HG02938 (cell line): Measurements from ENCODE around the gene PLA2G2A.

Experiments
- ATAC-seq: cut with Tn5 transposase; IDR thresholded peaks from one replicate; pipeline ENCODE4 v1.9.1; 2021; ENCODE audit warnings: mild to moderate bottlenecking, moderate library complexity; ENCODE audit not compliant: unreplicated experiment

Gene PLA2G2A

DNA sequence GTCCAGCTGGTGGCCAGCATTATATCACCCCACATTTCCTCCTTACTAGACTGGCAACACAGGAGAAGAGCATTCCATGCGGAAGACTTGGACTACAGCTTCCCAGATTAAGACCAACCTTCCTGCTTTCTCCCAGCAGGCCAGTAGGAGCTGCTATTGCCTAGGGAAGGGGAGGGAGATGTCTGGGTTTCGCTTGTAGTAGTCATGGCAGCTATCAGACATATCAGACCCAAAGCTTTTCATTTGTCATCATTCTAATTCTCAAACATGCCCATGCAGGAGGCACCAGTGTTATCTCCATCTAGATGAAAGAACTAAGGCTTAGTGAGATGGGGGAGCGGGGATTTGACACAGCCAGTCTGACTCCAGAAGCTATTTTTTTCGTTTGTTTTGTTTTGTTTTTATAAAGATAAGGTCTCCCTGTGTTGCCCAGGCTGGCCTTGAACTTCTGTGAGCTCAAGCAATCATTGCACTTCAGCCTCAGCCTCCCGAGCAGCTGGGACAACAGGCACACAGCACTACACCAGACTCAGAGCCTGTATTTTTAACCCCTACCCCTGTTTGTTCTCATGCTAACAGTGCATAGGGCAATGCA, 4.5 kb downstream of the PLA2G2A start:
- no peak for ATAC-seq

DNA sequence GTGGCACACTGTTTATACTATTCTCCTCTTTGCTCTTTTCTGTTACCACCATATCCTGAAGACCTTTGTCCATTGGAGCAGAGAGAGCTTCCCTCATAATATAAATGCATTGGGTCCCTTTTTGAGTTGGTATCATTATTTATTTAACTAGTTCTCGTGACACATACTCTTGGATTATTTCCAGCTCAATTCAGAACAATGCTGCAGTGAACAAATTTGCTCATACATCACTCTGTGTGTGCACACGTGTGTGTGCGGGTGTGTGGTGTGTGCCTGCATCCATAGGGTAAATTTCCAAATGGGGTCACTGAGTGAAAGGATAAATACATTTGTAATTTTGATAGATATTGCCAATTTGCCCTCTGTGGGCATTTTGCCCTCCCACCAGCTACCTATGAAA, 5.8 kb downstream of the PLA2G2A start:
- ATAC-seq, result no peak

DNA sequence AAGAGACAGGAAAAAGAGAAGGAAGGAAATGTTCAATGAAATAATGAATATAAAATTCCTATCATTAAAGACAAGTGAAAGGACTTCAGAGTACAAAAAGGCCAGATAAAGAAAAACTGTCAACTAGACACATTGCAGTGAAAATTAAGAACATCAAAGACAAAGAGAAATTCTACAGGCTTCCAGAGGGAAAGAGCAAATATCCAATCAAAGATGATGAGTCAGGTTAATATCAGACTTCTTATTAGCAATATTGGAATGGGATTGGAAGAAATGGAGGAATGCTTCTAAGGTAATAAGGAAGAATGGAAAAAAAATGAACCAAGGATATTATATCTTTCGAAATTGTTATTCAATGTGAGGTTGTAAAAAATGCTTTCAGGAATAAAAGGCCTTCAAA, 7.8 kb downstream of the PLA2G2A start:
- no peak for ATAC-seq

DNA sequence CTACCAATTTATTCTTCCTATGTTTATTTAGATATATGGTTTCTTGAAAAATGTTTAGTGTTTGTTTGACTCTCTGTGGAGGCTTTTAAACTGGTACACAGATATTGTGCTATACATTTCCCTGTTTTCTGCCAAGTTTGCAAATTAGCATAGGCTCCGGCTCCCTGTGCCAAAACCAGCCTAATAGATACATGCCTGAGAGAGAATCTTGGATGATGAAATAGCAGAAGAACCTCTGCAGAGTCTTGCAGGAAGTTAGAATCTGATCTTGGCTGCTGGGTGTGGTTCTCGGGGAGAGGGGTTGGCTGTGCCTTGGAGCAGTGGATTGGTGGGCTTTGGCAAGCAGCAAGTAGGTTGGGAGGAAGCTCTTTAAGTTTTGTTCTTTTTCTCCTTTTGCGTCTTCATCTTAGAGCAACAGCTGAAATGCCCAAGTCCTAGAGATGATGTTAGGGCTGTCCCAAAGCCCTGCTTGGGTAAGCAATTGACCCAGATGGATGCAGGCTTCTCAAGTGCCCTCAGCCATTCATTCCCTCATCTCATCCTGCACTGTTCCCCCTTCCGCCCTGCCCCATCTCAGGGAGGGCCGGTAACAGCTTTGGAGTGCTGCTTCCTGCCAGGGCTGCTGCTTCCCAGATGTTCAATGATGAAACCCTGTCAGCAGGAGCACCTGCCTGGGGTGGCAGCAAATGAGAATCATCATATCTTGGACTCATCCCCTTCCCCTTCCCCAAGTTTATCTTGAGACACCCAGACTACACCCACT, 9.3 kb downstream of the PLA2G2A start:
- ATAC-seq, result no peak

DNA sequence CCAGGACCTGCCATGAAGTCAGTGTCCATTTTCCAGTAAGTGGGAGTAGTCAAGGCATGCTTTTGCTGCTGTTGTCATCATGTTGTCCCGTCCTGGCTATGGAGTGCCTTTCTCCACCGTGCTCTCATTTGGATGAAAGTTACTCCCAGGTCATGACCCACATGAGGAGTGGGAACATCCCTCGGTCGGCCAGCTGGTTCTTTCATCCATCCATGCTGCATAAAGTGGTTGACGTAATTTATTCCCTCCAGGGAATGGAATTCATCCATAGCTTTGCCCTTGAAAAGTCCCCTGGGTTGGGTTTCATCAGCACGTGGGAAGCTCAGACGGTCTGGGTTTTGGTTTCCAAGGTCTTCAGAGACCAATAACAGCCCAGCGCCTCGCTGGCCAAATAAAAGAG, 11.6 kb downstream of the PLA2G2A start:
- no peak for ATAC-seq

DNA sequence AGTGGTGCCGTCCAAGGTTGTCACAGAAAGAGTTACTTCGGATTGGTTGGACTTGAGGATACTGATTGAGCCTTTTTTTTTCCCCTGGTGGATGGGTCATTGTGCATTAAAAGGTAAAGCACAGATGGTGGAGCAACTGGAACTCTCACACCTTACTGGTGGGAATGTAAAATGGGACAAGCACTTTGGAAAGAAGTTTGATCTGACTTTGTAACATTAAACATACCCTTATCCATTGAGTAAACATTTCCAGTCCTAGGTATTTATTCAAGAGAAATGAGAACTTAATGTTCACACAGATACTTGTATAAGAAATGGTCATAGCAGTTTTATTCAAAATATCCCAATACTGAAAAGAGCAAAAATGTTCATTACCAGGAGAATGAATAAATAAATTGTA, 14.9 kb downstream of the PLA2G2A start:
- ATAC-seq, result no peak

DNA sequence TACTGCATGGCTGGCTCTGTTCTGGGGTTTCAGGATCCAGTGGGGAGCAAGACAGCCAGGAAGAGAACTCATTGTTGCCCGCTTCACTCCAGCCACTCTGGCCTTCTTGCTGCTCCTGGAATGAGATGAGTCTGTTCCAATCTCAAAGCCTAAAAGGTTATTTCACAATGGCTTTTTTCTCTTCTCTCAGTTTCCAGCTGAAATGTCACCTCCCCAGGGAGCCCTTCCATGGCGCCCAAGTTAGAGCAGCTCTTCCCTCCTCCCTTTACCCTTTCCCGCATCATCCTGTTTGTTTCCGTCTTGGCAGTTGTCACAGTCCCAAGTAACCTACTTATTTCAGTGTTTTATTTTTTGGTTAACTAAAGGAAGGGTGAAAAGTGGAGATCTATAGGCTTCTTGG, 15.8 kb downstream of the PLA2G2A start:
- ATAC-seq, result no peak

DNA sequence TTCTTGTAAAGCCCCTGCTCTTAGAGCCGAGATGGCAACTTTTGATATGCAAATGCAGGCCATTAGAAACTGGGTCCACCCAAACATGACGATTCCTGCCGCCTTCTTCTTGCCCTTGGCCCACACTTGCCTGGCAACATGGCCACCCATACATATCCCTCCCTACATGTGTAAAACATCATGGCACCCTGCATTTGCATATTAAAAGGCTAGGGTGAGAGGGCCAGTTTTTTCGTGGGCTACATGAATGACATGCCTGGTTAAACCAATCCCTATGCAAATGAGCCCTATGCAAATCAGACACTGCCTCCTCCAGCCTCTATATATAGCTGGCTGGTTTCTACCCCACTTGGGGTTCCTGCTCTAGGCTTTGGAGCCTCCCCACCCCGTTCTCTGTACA, 18.8 kb downstream of the PLA2G2A start:
- no peak for ATAC-seq

DNA sequence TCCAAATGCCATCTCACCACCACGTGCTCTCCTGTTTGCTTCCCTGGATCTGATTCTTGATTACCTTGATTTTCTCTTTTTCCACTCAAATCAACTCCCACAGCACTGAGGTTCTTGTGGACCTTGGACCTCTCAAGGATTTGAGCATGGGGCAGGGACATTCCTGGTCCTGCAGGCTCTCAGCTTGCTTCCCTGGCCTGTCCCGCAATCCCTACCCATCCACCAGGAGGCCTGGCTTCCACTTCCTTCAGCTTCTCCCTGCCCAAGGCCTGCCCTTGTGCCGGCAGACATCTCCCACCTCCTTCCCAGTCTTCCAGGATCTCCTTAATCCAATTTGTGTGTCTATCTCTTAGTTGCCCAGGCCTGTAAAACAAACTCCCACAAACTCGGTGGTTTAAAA, 21.6 kb downstream of the PLA2G2A start:
- ATAC-seq, result no peak

DNA sequence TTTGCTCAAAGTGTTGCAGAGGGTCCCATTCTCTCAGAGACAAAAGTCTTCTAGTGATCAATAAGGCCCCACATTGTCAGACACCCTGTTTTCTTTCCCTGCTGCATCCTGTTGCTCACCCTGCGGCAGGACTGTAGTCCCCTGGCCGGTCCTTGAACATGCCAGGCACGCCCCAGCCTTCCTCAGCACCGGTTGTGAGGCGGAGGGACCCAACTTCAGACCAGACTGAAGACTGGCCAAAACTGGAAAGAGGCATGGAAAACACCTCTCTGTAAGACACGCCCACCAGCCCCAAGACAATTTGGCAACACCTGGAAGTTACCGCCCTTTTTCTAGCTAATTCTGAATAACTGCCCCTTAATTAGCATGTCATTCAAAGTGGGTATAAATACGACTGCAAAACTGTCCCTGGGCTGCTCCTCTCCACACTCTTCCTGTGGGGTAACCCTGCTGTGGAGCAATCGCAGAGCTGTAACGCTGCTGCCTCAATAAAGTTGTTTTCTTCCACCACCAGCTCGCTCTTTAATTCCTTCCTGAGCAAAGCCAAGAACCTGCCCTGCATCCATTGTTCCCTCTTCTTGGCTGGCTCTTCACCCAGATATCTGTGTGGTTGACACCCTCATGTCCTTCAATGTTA, 23.8 kb downstream of the PLA2G2A start:
- ATAC-seq, result no peak

DNA sequence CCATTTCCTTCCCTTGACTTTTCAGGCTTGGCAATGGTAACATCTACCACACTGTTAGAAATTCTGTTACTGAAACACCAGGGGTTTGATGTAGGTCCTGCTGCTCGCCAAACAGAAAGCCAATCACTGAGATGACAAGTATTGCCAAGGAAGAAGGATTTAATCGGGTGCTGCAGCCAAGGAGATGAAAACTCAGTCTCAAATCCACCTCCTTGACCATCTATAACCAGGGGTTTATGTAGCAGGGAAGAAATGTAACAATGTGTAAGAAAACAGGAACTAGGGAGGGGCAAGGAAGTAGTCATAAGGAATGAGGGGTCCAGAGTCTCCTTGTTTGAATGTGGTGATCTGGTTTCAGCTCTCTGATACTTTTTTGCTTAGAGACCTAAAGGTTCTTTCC, 25.4 kb downstream of the PLA2G2A start:
- no peak for ATAC-seq

DNA sequence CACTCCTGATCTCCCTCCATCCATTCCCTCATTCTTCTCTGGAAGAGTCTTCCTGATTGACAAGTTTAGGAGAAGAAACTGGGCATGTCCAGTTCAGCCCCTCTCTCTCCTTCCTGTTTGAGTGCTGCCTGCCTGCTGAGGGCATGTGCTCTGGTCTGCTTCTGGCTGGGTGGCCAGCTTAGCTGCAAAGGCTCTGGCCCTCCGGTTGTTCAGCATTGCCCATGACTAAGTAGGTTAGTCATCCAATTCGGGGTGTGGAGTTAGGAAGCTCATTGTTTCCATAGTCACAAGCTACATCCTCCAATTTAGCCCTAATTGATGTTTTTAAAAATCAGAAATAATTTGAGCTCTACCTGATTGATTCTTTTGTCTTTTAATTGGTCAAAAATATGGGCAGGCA, 30.4 kb downstream of the PLA2G2A start:
- ATAC-seq, result no peak

DNA sequence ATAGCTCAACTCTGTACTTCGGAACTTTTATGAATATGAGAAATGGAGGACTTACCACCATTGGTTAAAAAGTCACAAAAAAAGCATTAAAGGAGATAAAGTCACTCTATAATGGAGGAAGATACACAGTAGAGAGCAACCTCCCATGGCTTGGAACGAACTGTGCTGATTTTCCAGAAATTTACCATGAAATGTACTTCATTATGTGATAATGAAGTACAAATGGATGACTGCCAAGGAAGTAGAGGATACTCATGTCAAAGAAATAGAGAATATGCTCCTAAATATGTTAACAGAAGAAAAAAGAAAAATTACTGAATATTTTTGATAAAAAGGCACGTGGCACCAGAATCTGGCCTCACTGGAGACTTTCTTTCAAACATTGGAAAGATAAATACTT, 32.4 kb downstream of the PLA2G2A start:
- ATAC-seq, result no peak

DNA sequence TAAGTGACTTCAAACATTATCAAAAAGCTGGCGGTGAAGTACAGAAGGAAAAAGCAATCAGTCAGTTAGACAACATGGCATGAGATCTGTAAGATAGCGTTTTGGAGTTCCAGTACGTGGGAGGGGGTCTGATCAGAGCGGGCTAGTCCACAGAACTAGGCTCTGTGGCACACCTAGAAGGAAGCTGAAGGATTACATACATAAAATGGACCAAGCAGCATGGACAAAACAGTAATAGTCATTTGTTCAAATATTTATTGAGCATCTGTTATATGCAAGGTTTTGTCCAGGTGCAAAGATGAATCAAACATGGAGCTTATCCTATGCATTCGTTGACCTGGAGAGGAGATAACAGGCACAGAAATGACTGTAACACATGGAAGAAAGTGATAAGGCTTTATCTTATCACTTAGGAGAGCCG, 33.1 kb downstream of the PLA2G2A start:
- no peak for ATAC-seq

DNA sequence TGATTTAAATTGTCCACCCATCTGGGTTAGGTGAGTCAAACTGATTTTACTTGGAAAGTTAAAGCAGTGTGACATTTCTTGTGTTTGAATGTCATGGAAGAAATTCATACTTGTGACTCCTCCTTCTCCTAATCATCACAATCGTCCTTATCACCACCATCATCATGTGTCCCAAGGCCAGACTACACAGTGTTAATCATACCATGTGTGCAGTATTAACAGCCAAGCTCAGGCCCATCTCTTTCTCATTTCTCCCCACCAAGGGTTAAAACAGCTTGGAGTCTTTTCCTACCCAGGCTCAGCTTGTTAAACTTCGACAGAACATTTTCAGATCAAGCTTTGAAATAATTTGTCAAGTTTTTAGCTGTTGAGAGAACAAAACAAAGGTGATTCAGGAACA, 33.5 kb downstream of the PLA2G2A start:
- ATAC-seq, result no peak

DNA sequence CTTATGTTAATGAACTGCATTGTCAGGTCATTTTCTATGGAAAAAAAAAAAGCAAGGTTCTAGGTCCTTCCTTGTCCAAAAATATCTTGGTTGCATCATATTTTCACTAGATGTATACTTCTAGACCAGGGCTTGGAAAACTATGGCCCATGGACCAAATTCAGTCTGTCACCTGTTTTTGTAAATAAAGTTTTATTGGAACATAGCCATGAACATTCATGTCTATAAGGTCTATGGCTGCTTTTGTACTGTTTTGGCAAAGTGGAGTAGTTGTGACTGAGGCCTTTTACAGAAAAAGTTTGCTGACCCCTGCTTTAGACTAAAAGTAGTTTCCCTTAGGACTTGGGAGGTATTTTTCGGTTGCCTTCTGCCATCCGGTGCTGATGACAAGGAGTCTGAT, 36.8 kb downstream of the PLA2G2A start:
- no peak for ATAC-seq

DNA sequence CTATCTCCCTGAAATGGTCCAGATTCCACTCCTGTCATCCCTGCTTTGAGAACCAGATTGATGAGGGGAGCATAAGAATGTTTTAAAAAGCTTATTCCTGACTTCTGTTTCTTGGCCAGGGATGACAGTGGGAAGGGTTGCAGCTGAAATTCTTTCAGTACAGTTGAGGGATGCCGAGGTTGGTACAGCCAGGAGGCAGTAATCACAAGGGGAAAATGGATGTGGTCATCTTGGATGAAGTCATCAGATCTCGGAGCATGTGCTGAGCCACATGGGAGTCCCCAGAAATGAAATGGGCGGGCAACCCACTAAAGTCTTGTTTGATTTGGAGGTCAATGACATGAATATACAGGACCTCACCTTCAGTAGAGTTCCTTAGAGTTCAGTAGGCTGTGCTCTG, 37.3 kb downstream of the PLA2G2A start:
- ATAC-seq, result no peak

DNA sequence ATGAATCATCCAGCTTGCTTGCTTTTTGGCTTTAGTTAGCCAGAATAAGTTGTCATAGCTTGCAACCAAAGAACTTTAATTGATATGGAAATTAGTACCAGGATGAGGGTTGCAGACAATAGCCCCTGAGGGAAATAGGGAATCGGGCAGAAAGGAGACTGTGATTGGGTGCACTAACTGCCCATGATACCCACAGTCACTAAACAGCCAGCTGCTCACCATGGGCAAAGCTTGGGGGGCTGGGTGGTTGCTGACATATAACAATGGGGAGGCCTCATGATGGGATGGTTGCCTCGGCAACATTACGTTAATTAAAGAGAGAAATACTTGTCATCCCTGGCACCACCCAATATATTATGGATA, 38.2 kb downstream of the PLA2G2A start:
- no peak for ATAC-seq

DNA sequence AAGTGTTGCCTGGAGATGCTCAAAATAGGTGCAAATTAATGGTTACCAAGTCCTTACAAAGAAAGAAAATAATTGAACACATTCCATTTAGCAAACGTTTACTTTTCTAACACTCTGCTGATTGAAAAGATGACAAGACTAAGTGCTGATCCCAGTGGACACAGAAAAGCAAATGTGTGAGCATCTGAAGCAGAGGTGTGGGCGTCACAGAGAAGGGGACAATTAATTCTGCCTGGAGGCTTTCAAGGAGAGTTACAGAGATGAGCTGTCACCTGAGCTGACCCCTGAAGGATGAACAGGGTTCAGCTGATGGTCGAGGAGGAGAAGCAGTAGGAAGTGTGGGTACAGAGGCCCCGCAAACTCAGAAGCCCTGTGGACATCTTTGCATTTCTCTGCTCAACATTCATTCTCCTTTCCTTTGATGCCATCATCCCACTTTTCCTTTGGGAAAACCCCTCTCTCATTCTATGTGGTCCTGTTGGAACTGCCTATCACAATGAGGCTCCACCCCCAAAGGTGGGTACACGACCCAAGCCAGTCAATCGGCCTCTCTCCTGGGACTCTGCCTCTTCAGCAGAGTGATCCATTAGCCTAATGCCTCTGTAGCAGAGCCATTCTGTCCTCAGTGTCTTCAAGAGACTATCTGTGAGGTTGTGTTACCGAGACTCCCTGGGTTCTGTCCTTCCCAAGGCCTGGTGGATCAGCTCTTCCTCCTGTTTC, 38.8 kb downstream of the PLA2G2A start:
- no peak for ATAC-seq

DNA sequence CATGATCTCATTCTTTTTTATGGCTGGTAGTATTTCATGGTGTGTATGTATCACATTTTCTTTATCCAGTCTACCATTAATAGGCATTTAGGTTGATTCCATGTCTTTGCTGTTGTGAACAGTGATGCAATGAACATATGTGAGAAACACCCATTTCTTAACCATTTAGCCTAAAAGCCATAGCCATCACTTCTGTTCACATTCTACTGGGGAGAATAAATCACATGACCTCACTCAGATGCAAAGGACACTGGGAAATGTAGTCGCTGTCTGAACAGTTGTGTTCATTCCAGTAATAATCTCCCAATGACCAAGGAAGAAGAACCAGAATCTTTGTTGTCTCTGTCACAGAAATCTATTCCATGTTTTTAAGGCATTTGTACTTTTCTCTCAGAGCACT, 40.9 kb downstream of the PLA2G2A start:
- no peak for ATAC-seq

DNA sequence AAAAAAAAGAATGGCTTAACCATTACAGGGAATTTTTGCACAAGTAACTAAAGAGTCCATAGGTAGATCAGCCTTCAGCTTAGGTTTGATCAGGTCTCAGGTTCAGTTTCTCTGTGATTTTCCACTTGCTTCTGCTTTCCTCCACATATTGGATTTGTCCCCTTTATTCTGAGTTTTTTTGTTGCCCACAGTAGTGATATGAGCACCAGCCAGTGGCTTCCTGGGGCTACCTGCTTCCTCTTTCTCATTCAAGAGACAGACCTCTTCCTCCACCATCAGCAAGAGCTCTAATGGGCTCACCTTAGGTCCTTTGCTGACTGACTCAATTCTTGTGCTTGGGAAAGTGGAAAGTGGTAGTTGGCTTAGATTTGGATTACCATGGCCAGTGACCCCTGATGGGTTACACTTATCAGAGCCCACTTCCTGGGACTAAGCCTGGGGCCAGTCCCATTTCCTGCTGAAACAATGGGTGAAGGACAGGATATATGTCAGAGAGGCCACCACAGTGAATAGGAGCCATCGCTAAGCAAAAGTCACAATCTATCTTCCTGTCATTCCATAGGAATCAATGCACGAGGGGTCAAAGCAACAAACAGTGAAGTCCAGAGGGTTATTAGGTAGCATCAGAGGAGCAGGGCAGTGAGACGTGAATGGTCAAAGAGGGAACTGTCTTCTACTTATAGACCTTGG, 43.2 kb downstream of the PLA2G2A start:
- ATAC-seq, result no peak
